WI38 (cell line): ENCODE data around the gene C11orf71.

Experiments
- H3K4me3 ChIP-seq: 2 replicates; pipeline ENCODE4 v1.5.1; 2011; ENCODE audit warnings: low read depth, mild to moderate bottlenecking, control low read depth, low read length
- TF ChIP-seq, protein P1 (sequence below): IDR thresholded peaks from 2 replicates; pipeline ENCODE4 v1.5.1; 2012; ENCODE audit warnings: low read depth, mild to moderate bottlenecking, control low read depth, low read length

C11orf71 gene

DNA sequence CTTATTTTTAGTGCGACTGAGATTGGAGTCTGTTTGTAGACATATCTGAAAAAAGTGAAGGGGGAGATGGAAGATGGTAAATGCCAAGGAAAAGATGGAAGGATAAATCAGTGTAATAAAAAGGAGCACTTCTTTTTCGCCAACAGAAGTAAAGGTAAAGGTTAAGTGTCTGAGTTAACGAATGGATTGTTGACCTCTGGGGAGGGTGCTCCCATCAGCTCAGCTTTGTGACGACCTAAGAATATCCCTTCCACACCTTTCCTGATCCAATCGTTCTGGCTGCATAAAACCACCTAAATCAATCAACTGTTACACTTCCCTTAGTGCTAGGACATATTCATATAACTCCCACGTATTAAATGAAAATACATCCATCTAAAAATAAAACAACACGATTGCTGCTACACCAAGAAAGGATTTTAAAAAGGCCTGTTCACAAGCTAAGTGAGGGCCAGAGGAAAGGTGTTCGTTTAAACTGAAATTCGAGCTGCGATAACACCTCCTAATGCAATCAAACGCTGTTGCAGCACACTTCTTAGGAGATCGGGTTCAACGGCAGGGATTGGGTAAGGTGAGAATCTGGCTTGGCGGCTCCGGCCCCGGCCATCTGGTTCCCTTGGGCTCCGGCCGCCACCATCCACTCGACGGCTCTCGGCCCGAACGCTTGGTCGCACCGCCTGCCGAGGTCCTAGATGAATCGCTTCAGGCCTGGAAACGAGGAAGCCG lies 658 bp downstream of the C11orf71 start:
- TF ChIP-seq, protein P1, sequence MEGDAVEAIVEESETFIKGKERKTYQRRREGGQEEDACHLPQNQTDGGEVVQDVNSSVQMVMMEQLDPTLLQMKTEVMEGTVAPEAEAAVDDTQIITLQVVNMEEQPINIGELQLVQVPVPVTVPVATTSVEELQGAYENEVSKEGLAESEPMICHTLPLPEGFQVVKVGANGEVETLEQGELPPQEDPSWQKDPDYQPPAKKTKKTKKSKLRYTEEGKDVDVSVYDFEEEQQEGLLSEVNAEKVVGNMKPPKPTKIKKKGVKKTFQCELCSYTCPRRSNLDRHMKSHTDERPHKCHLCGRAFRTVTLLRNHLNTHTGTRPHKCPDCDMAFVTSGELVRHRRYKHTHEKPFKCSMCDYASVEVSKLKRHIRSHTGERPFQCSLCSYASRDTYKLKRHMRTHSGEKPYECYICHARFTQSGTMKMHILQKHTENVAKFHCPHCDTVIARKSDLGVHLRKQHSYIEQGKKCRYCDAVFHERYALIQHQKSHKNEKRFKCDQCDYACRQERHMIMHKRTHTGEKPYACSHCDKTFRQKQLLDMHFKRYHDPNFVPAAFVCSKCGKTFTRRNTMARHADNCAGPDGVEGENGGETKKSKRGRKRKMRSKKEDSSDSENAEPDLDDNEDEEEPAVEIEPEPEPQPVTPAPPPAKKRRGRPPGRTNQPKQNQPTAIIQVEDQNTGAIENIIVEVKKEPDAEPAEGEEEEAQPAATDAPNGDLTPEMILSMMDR: no peak
- H3K4me3 ChIP-seq: peak overlapping the region; percentile 96

DNA sequence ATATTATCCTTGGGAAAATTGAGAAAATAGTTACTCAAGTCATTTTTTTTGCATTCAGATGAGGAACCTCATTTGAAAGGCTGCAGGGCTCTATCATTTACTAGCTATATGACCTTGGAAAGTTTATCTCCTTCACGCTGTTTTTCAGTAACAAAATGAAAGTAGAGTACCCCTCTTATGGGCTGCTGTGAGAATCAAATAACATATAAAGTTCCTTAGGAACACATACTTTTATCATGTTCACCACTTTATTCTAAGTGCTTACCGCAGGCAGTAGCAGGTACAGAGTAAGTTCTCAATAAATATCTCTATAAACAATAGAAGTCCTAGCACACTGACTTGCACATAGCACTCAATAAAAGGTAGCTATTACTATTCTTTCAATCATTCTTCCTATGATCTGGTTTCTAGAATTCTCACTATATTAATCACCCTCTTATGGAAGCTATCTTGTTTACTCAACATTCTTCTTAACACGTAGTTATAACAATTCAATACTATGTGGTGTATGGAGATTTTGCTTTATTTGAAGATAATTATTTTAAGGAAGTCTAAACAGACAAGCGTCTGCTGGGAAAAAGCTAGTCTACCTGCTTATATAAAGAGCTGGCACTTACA lies 1.9 kb downstream of the C11orf71 start:
- TF ChIP-seq, protein P1: no peak
- H3K4me3 ChIP-seq: peak overlapping the region; percentile 96

DNA sequence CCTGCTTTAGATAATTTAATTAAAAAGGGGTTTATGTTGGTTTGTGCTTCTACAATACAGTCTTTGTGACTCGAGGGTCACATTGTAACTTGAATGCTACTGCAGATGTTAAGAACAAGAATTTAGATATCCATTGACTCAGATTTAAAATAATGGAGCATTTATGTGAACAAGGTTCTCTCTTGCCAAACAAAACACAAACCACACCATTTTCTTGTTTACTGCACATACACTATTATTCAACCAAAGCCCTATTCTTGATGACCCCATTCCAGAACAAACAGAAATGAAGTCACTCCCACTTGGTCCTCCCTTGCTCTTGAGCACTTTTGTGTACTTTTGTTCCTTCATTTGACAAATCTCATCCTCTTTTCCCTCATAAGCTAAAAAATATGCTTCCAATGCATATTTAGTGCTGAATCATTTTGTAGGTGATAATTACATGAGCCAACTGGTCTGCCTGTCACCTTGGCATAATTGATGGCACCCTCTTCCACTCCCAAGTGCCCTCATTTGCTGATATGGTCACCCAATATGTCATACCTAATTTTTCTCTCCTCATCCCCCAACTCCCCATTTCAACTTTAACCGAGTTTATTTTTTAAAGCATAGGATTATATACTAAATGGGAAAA lies 2.8 kb downstream of the C11orf71 start:
- no peak overlapping the region; the same call in 1 of the 2 replicates for H3K4me3 ChIP-seq
- TF ChIP-seq, protein P1: no peak

DNA sequence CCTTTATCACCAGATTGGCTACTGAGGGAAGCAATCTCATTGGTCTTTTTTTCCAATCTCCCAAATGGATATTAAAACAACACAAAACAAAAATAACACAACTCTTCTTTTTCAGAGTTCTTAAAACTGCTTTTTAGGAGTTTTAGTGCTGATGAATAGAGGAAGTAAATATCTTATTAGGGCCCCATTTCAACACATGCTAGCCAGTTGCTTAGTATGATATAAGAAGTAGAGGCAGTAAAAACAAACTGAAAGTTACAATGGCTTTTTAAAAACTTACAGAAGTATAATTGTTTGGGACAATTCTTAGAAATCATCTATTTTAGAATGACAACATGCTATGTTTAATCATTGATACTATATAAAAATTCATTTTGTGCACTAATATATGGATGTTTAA lies 3.4 kb downstream of the C11orf71 start:
- no peak overlapping the region for H3K4me3 ChIP-seq
- TF ChIP-seq, protein P1: no peak

DNA sequence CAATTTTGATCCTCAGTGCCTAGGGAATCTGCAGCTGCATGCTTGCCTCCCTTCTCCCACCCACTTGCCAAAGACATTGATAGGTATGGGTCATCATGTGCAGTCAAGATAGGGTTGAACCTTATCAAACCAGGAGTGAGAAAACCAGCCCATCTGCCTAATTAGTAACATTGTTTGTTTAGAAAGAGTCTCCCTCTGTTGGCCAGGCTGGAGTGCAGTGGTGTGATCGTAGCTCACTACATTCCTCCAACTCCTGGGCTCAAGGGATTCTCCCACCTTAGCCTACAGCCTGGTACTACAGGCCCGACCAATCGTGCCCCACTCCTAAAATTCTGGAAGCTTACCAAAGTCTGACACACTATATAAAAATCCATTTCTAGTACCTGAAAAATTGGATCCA lies 4.6 kb downstream of the C11orf71 start:
- TF ChIP-seq, protein P1: peak; percentile 38; the same call in 1 of the 2 replicates
- no peak overlapping the region for H3K4me3 ChIP-seq

DNA sequence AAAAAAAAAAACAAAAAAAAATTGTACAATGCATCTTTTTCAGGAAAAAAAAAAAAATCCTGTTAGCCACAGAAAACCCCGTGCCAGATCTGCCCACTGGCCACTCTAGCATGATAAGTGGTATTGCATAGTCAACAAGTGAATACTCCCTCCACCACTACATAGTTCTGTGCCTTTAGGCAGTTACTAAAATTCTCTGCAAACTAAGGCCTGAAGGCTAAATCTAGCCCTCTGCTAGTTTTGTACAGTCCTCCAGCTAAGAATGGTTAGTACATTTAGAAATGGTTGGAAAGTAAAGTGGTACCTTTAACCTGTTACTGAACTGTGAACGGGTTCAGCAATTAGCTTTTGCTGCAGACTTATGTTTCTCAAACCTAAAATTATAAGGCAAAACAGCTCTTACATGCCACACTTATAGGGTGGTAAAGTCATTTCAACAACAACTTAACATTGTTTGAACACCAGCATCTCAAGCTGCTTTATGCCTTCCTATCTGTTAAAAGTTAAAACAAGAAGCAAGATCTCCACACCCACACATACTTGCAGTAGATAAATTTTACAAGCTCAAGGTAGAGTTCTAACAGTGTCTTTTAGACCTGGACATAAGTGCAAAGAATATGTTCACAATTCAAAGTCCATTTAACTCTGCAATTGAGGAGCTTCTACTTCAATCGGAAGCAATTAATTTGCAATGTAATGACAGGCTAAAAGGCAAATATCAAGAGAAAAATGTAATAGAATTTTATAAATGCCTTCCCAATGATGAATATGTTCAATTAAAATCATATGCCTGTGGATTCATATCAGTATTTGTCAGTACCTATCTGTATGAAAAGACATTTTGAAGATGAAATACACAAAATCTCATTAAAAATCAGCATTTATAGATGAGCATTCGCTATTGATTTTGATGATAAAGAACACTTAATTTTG lies 7.3 kb downstream of the C11orf71 start:
- TF ChIP-seq, protein P1: no peak
- H3K4me3 ChIP-seq: no peak overlapping the region
